ENCODE results near the gene SLC25A6.

GRCh38 chrX:1398431-1399340 is 6.8 kb upstream of the SLC25A6 start:
- no peak for TF ChIP-seq SMC3 (conservative IDR thresholded peaks at IDR 0.05; ENCODE audit: poor library complexity)
- TF ChIP-seq EP300 (conservative IDR thresholded peaks at IDR 0.05; ENCODE audit: poor library complexity, severe bottlenecking), result no peak
